ENCODE results near the gene TRIM33.

GRCh38 chr1:114379987-114380386, 131.0 kb downstream of the TRIM33 start:
- TF ChIP-seq POLR2A (IDR thresholded peaks at IDR 0.05) (no peak), CTCF (IDR thresholded peaks at IDR 0.05) (no peak), POLR2AphosphoS5 (IDR thresholded peaks at IDR 0.05) (no peak), EP300 (IDR thresholded peaks at IDR 0.05) (no peak)

Measured in suprapubic skin (tissue), 4 donors.